ENCODE data around the gene NEGR1. TPM values are rescaled to one million over a fixed set of nuclear protein-coding genes. Genes with fewer than 3 reads are reported as not detected.

Gene NEGR1
- total RNA-seq, 1 donor from 2014 or later = not detected

DNA sequence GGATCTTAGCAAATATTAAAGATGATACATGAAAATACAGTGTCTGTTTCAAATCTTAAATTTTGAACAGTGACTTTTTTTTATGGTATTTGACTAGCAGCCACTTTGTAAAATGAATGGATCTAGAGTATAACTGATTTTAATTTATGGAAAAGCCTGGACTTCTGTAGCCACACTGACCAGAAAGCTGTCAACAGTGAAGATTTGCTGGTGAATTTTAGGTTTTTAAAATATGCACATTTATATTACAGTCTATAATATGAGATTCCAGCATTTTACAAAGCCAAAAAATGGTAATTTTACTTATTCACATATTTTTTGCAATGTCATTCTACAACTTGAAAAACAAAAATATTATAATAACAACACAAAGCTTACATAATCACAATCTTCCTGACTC is 131.8 kb downstream of the NEGR1 start:
- intact Hi-C loops (cut with micrococcal nuclease) = no loop called here
- H3K27me3 Mint-ChIP-seq (ENCODE audit: low read depth) = no peaks in the 10 kb centered on the region

DNA sequence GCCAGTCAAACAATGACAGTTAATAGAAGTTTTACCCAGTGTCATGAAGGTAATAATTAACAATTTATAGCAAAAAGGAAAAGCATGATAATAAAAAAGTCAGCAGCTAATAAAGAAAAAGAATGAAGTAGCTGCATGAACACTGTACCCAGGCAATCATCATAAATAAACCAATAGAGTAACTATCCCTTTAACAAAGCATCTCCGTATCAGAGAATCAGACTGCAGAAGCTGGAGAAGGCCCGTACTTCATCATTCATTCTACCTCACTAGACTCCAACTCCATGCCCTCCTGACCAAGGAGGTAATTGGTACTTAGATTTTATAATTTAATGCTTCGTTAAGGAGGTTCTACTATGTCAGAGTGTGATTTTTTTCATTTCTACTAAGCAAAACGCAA is 140.5 kb downstream of the NEGR1 start:
- Mint-ChIP-seq H3K4me3 (ENCODE audit: low read depth) (no peak overlapping the region), H3K36me3 (ENCODE audit: low read depth) (no peaks in the 10 kb centered on the region), H3K9me3 (no peaks in the 10 kb centered on the region), H3K27ac (no peak overlapping the region), H3K27me3 (ENCODE audit: low read depth) (no peaks in the 10 kb centered on the region), H3K4me1 (ENCODE audit: low read depth) (no peaks in the 10 kb centered on the region)
- no peak for DNase-seq (ENCODE audit: low spot score)
- intact Hi-C loops (cut with micrococcal nuclease) = no loop called here

More for the DNA sequence above, 131.8 kb downstream of the NEGR1 start:
- Mint-ChIP-seq H3K4me3 (ENCODE audit: low read depth) (no peak overlapping the region), H3K36me3 (ENCODE audit: low read depth) (no peaks in the 10 kb centered on the region), H3K9me3 (no peaks in the 10 kb centered on the region), H3K27ac (no peak overlapping the region), H3K4me1 (ENCODE audit: low read depth) (no peaks in the 10 kb centered on the region)
- DNase-seq (ENCODE audit: low spot score) = no peak

DNA sequence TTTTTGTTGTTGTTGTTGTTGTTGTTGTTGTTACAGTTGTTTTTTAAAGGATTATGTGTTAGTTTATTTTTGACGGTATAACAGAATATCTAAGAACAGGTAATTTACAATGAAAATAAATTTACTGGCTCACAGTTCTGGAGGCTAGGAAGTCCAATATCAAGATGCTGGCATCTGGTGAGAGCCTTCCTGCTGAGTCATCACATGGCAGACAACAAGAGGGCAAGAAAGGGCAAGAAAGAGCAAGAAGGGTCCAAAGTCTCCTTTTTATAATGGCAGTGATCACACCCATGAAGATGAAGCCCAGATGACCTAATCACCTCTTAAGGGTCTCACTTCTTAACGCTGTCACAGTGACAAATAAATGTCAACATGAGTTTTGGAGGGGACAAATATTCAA is 142.1 kb downstream of the NEGR1 start:
- intact Hi-C loops (cut with micrococcal nuclease) = no loop called here
- no peaks in the 10 kb centered on the region for H3K27me3 Mint-ChIP-seq (ENCODE audit: low read depth)

DNA sequence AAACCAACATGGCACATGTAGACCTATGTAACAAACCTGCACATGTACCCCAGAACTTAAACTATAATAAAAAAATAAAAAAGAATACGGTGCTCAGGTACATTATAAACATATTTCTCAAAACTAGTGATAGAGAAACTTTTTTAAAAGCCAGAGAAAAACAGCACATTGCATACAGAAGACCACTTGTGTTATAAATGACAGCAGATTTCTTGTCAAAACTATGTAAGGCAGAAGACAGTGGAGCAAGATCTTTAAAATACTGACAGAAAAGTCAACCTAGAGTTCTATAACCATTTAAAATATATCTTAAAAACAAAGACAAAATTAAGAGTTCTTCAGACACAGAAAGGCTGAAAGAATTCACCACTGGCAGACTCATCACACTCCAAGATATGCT is 144.7 kb downstream of the NEGR1 start:
- no peaks in the 10 kb centered on the region for H3K27me3 Mint-ChIP-seq (ENCODE audit: low read depth)
- intact Hi-C loops (cut with micrococcal nuclease) = no loop called here
- no peak overlapping the region for H3K4me3 Mint-ChIP-seq (ENCODE audit: low read depth)
- no peak overlapping the region for H3K27ac Mint-ChIP-seq
- no peaks in the 10 kb centered on the region for H3K4me1 Mint-ChIP-seq (ENCODE audit: low read depth)
- H3K36me3 Mint-ChIP-seq (ENCODE audit: low read depth) = no peaks in the 10 kb centered on the region
- H3K9me3 Mint-ChIP-seq = no peaks in the 10 kb centered on the region
- no peak for DNase-seq (ENCODE audit: low spot score)

More for the DNA sequence above, 142.1 kb downstream of the NEGR1 start:
- H3K9me3 Mint-ChIP-seq = no peaks in the 10 kb centered on the region
- no peak overlapping the region for H3K4me3 Mint-ChIP-seq (ENCODE audit: low read depth)
- no peaks in the 10 kb centered on the region for H3K4me1 Mint-ChIP-seq (ENCODE audit: low read depth)
- no peaks in the 10 kb centered on the region for H3K36me3 Mint-ChIP-seq (ENCODE audit: low read depth)
- no peak overlapping the region for H3K27ac Mint-ChIP-seq
- no peak for DNase-seq (ENCODE audit: low spot score)

DNA sequence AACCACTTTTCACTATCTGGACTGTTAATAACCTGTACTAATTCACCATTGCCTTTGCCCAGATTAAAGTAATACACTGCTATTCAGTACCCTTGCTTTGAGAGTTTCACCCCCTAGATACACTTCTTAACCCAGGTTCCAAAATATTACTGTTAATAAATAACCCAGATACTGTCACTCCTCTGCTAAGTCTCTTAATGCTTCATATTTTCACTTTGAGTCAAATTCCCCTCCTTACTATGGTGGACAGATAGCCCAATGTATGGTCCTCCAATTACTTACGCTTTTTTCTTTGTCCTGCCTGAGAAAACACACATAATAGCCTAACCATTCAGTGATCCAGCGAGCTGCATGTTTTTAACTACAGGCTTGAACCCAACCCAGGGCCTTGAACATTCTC is 152.5 kb downstream of the NEGR1 start:
- no peak for DNase-seq (ENCODE audit: low spot score)
- intact Hi-C loops (cut with micrococcal nuclease) = no loop called here
- Mint-ChIP-seq H3K27me3 (ENCODE audit: low read depth) (no peaks in the 10 kb centered on the region), H3K4me3 (ENCODE audit: low read depth) (no peak overlapping the region), H3K9me3 (no peaks in the 10 kb centered on the region), H3K4me1 (ENCODE audit: low read depth) (no peaks in the 10 kb centered on the region), H3K27ac (no peak overlapping the region), H3K36me3 (ENCODE audit: low read depth) (no peaks in the 10 kb centered on the region)

DNA sequence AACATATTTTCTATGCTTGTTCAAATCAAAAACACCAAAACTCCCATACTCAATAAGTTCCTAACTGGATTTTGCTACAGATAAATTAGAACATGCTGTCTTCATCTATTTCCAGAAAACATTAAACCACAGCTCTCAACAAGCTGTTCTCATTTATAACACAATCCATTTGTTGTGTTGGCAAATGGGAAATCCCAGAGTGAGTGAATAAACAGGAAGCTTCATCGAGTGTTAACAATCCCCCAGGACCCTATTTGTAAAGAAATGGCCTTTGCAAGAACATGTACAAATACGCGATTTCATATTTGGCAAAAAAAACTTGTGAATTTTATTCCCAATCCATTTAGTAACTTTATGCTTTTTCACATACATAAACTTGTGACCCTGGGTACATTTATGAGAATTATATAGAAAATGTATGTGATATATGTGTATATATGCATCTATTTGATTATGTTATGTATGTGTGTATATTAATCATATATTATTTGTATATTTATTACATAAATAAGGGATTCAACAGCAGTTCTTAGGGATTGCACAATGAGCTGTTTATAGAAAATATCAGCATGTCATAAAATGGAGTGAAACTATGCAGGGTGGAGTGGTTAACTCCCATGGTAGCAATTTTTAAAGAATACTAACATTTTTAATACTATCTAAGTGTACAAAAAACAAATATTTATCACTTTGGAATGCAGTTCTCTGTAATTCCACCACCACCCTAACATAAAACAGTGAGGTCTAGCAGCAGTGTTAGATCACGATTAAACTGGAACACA is 160.0 kb downstream of the NEGR1 start:
- no peaks in the 10 kb centered on the region for H3K36me3 Mint-ChIP-seq (ENCODE audit: low read depth)
- no peaks in the 10 kb centered on the region for H3K9me3 Mint-ChIP-seq
- no peaks in the 10 kb centered on the region for H3K4me1 Mint-ChIP-seq (ENCODE audit: low read depth)
- no peak for DNase-seq (ENCODE audit: low spot score)
- H3K27me3 Mint-ChIP-seq (ENCODE audit: low read depth) = no peaks in the 10 kb centered on the region
- intact Hi-C loops (cut with micrococcal nuclease) = no loop called here
- no peak overlapping the region for H3K4me3 Mint-ChIP-seq (ENCODE audit: low read depth)
- no peak overlapping the region for H3K27ac Mint-ChIP-seq

DNA sequence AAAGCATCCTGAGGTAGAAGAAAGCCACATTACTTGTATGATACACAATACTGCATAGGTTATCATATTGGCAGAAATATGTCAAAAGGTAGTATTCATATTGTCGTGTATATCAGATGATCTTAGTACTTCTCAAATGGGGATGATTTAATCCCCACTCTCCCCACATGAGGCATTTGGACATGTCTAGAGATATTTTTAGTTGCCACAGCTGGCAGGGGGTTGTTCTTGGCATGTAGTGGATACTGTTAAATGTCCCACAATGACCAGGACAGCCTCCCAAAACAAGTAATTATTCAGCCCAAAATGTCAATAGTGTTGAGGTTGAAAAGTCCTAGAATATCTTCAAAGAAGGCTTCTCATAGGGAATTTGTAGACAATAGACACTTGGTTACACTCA is 162.8 kb downstream of the NEGR1 start:
- H3K27ac Mint-ChIP-seq = no peak overlapping the region
- no peaks in the 10 kb centered on the region for H3K27me3 Mint-ChIP-seq (ENCODE audit: low read depth)

DNA sequence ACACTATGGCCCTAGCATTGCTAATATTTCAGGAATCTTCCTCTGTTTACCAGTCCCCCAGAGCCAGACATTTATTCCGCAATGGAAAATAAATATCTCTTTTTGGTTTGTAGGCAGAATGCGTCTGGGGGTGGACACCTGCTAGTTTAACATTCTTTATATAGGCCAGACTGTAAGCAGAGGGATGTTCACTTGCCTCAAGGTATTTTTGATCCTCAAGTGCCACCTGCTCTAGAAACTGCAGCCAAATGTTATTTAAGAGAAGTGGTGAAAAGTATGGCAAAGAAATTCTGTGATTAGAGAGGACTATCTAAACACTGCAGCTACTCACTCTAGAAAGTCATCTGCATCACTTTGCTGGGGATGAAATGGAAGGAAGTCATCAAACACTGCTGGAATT is 164.7 kb downstream of the NEGR1 start:
- intact Hi-C loops (cut with micrococcal nuclease) = no loop called here
- no peak overlapping the region for H3K27ac Mint-ChIP-seq
- no peaks in the 10 kb centered on the region for H3K36me3 Mint-ChIP-seq (ENCODE audit: low read depth)
- no peaks in the 10 kb centered on the region for H3K9me3 Mint-ChIP-seq
- H3K4me1 Mint-ChIP-seq (ENCODE audit: low read depth) = no peaks in the 10 kb centered on the region
- no peak overlapping the region for H3K4me3 Mint-ChIP-seq (ENCODE audit: low read depth)
- no peaks in the 10 kb centered on the region for H3K27me3 Mint-ChIP-seq (ENCODE audit: low read depth)
- no peak for DNase-seq (ENCODE audit: low spot score)

More for the DNA sequence above, 162.8 kb downstream of the NEGR1 start:
- DNase-seq (ENCODE audit: low spot score) = no peak
- Mint-ChIP-seq H3K9me3 (no peaks in the 10 kb centered on the region), H3K4me1 (ENCODE audit: low read depth) (no peaks in the 10 kb centered on the region), H3K36me3 (ENCODE audit: low read depth) (no peaks in the 10 kb centered on the region), H3K4me3 (ENCODE audit: low read depth) (no peak overlapping the region)
- intact Hi-C loops (cut with micrococcal nuclease) = no loop called here

DNA sequence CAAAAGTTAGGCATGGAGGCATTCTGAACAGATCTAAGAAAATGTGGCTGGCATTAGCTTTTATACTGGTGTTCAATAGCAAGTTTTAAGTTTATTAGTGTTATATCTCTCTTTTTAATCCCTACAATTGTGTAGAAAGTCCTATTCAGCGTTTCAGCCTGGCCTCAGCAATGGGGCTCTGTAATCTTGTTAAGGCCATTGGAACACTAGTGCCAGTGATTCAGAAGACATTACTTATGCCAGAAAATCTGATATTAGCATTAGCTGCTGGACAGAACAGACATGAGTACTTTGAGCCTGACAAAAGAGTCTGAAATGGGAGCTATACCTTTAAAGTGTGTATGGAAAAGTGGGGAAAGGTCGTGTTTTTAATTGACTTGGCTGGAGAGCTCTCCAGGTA is 167.0 kb downstream of the NEGR1 start:
- Mint-ChIP-seq H3K9me3 (no peaks in the 10 kb centered on the region), H3K27ac (no peak overlapping the region), H3K27me3 (ENCODE audit: low read depth) (no peaks in the 10 kb centered on the region), H3K4me1 (ENCODE audit: low read depth) (no peaks in the 10 kb centered on the region), H3K36me3 (ENCODE audit: low read depth) (no peaks in the 10 kb centered on the region), H3K4me3 (ENCODE audit: low read depth) (no peak overlapping the region)
- DNase-seq (ENCODE audit: low spot score) = no peak
- intact Hi-C loops (cut with micrococcal nuclease) = no loop called here

DNA sequence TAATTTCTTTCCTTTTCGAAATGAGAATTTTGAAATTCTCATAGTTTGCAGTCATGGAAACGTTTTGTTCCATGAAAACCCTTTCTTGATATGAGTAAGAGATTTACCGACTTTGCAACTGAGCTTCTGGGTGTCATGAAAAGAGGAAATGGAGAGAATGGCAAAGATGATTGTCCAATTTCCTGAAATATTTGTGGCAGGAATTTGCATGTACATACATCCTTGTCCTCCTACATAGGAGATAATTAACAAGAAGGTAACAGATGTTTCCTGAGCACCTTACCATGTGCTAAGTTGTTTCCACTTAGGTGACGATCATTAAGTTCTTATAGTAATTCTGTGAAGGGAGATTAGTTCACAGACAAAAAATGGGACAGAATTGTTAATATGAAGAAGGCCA is 170.7 kb downstream of the NEGR1 start:
- Mint-ChIP-seq H3K9me3 (no peaks in the 10 kb centered on the region), H3K27me3 (ENCODE audit: low read depth) (no peaks in the 10 kb centered on the region), H3K36me3 (ENCODE audit: low read depth) (no peaks in the 10 kb centered on the region), H3K4me1 (ENCODE audit: low read depth) (no peaks in the 10 kb centered on the region), H3K4me3 (ENCODE audit: low read depth) (no peak overlapping the region), H3K27ac (no peak overlapping the region)
- no peak for DNase-seq (ENCODE audit: low spot score)
- intact Hi-C loops (cut with micrococcal nuclease) = no loop called here

DNA sequence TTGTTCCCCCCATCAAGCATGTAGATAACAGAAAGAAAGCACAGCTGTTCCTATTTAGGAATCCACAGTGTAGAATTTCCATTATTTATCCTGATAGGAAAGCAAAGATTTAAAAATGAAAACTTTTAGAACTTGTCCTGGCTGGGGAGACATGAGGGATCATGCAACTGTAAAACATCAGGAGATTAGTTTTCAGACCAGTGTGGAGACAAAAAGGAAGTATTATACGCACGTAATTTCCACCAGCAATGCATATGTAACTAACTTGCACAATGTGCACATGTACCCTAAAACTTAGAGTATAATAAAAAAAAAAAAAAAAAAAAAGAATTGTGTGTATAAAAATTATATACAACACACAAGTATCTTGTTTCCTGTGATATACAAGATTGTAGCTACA is 172.4 kb downstream of the NEGR1 start:
- no peak for DNase-seq (ENCODE audit: low spot score)
- Mint-ChIP-seq H3K27me3 (ENCODE audit: low read depth) (no peaks in the 10 kb centered on the region), H3K27ac (no peak overlapping the region), H3K9me3 (no peaks in the 10 kb centered on the region), H3K4me3 (ENCODE audit: low read depth) (no peak overlapping the region), H3K4me1 (ENCODE audit: low read depth) (no peaks in the 10 kb centered on the region), H3K36me3 (ENCODE audit: low read depth) (no peaks in the 10 kb centered on the region)
- intact Hi-C loops (cut with micrococcal nuclease) = no loop called here

DNA sequence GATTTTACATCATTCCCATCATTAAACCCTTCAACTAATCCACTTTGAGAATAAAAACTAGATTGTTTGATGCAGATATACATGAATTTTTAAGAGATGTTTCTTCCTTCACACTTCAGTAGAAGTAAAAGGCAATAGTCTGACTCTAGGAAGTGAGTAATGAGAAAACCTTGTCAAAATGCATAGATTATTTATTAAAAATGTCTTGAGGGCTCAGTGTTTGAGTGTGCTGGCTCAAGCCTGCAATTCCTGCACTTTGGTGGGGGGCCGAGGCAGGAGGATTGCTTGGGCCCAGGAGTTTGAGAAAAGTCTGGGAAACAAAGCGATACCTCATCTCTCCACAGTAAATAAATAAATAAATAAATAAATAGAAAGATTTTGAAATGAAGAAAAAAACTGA is 177.1 kb downstream of the NEGR1 start:
- Mint-ChIP-seq H3K4me1 (ENCODE audit: low read depth) (no peaks in the 10 kb centered on the region), H3K27ac (no peak overlapping the region), H3K36me3 (ENCODE audit: low read depth) (no peaks in the 10 kb centered on the region), H3K4me3 (ENCODE audit: low read depth) (no peak overlapping the region), H3K9me3 (no peaks in the 10 kb centered on the region), H3K27me3 (ENCODE audit: low read depth) (no peaks in the 10 kb centered on the region)
- DNase-seq (ENCODE audit: low spot score) = no peak
- intact Hi-C loops (cut with micrococcal nuclease) = no loop called here

DNA sequence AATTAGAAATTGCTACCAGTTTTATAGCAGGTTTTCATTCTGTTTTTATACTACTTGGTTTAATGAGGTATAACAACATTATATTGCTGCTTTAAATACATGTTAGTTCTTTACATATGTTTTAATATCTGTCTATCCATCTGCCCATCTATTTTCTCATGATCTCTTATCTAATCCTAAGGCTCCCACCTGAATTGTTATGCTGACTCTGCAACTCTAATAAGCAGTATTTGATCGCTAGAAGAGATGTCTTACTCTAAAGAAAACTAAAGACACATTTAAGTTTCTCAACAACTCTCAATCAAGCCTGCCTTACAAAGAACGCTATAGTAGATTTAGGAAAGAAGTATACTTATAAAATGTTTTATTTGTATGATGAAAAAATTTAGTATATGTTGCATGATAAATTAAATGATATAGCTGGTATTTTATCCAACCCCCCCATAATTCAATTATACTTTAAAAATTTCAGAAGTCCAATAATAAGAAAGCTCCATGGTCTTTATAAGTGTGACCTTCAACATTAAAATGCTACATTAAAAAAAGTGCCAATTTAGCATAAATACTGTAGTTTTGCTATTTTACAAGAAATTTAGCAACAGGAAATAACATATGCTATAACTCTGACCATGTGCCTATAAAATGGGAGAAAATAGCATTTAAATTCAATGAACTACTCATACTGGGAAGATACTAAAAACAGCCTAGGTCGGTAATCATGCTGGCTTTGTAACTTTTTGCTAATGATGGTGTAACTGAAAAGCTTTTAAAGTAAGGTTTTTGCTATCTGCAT is 180.3 kb downstream of the NEGR1 start:
- Mint-ChIP-seq H3K27me3 (ENCODE audit: low read depth) (no peaks in the 10 kb centered on the region), H3K9me3 (no peaks in the 10 kb centered on the region), H3K27ac (no peak overlapping the region), H3K4me1 (ENCODE audit: low read depth) (no peaks in the 10 kb centered on the region), H3K4me3 (ENCODE audit: low read depth) (no peak overlapping the region), H3K36me3 (ENCODE audit: low read depth) (no peaks in the 10 kb centered on the region)
- DNase-seq (ENCODE audit: low spot score) = no peak
- intact Hi-C loops (cut with micrococcal nuclease) = no loop called here

Data from activated T-helper 2 cell treated with anti-CD3 and anti-CD28 coated beads, Interferon-gamma antibody, Interleukin-2, Interleukin-4, amounts not matched to agents 10 μg/mL and 5 μg/mL and 100 μg/mL, durations not matched to agents 14 hours and 24 hours and 36 hours (primary cell).